Lower lobe of right lung (tissue), 2 donors: ENCODE data around the gene KLHL26. TPM values are rescaled to one million over a fixed set of nuclear protein-coding genes. Genes with fewer than 3 reads are reported as not detected.

Experiments
- ATAC-seq, 2 donors: fragments of 200-7000 bp; cut with Tn5 transposase; one replicate each; pipeline ENCODE4 v1.9.1; 2020 to 2022; ENCODE audit warnings: mild to moderate bottlenecking in 2 of 2, moderate library complexity in 2 of 2
- DNase-seq: peaks from one replicate; pipeline ENCODE4 v3.0.0-alpha.2; 2020
- H3K27ac ChIP-seq: fragments of 200-600 bp; one replicate; pipeline ENCODE4 v1.8.0; 2022
- H3K27me3 ChIP-seq: fragments of 200-600 bp; one replicate; pipeline ENCODE4 v1.8.0; 2022; ENCODE audit warnings: low read depth
- H3K36me3 ChIP-seq: fragments of 200-600 bp; one replicate; pipeline ENCODE4 v1.8.0; 2022; ENCODE audit warnings: mild to moderate bottlenecking
- H3K4me1 ChIP-seq: fragments of 200-600 bp; one replicate; pipeline ENCODE4 v1.8.0; 2022
- H3K4me3 ChIP-seq: fragments of 200-600 bp; one replicate; pipeline ENCODE4 v1.8.0; 2022; ENCODE audit warnings: mild to moderate bottlenecking
- H3K9me3 ChIP-seq: fragments of 200-600 bp; one replicate; pipeline ENCODE4 v1.8.0; 2022
- intact Hi-C: fragments of 100-400 bp; cut with DNase I; formaldehyde crosslinking; loops from one replicate; pipeline ENCODE4 v1.11.0; 2022
- total RNA-seq: library from RNA; stranded (reverse); fragmentation: NEBNext Ultra II Directional; extraction: Animal tissue kit (Norgen Biotek cat#: 25700); gene quantifications from one replicate; pipeline ENCODE4 v1.2.1, GENCODE V29; 2021
- TF ChIP-seq, protein P1 (sequence below): fragments of 200-600 bp; IDR thresholded peaks from one replicate; pipeline ENCODE4 v1.8.0; 2022; ENCODE audit warnings: antibody characterized with exemption, mild to moderate bottlenecking
- donor health status: DM: no; HTN: yes; CAD: no; lungs with severe emphysema.

Gene KLHL26
- total RNA-seq, 1 donor from 2014 or later: 14.5 TPM

DNA sequence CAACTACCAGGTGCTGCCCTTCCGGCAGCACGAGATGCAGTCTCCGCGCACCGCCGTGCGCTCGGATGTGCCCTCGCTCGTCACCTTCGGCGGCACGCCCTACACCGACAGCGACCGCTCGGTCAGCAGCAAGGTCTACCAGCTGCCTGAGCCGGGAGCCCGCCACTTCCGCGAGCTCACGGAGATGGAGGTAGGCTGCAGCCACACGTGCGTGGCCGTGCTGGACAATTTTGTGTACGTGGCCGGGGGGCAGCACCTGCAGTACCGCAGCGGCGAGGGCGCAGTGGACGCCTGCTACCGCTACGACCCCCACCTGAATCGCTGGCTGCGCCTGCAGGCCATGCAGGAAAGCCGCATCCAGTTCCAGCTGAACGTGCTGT is 31.4 kb downstream of the KLHL26 start:
- no peak for ATAC-seq
- no peak for DNase-seq
- Histone ChIP-seq H3K27me3 (no peaks in the 10 kb centered on the region), H3K27ac (no peak overlapping the region), H3K9me3 (no peaks in the 10 kb centered on the region), H3K36me3 (peaks cover 51% of the 10 kb centered on the region), H3K4me1 (no peaks in the 10 kb centered on the region), H3K4me3 (no peak overlapping the region)
- intact Hi-C loops: no loop called here
- TF ChIP-seq, protein P1, sequence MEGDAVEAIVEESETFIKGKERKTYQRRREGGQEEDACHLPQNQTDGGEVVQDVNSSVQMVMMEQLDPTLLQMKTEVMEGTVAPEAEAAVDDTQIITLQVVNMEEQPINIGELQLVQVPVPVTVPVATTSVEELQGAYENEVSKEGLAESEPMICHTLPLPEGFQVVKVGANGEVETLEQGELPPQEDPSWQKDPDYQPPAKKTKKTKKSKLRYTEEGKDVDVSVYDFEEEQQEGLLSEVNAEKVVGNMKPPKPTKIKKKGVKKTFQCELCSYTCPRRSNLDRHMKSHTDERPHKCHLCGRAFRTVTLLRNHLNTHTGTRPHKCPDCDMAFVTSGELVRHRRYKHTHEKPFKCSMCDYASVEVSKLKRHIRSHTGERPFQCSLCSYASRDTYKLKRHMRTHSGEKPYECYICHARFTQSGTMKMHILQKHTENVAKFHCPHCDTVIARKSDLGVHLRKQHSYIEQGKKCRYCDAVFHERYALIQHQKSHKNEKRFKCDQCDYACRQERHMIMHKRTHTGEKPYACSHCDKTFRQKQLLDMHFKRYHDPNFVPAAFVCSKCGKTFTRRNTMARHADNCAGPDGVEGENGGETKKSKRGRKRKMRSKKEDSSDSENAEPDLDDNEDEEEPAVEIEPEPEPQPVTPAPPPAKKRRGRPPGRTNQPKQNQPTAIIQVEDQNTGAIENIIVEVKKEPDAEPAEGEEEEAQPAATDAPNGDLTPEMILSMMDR: no peak

DNA sequence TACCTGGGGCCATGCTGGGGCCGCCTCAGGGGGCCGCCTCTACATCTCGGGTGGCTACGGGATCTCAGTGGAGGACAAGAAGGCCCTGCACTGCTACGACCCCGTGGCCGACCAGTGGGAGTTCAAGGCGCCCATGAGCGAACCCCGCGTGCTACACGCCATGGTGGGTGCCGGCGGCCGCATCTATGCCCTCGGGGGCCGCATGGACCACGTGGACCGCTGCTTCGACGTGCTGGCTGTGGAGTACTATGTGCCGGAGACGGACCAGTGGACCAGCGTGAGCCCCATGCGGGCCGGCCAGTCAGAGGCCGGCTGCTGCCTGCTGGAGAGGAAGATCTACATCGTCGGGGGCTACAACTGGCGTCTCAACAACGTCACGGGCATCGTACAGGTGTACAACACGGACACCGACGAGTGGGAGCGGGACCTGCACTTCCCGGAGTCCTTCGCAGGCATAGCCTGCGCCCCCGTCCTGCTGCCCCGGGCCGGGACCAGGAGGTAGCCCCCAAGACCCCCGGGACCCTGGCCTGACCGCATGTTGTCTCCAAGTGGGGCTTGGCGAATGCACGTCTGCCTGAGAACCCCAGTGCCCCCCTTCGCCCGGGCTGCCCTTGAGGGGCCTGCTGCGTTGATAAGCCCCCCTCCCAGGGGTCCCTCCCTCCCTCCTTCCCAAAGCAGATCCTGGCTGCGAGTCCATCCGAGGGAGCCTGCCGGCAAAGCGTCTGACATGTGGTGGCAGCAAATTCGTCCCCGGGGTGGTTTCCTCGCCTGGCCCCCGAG is 32.1 kb downstream of the KLHL26 start:
- Histone ChIP-seq H3K9me3 (no peaks in the 10 kb centered on the region), H3K4me1 (no peaks in the 10 kb centered on the region), H3K36me3 (peaks cover 51% of the 10 kb centered on the region), H3K27ac (no peak overlapping the region), H3K4me3 (no peak overlapping the region), H3K27me3 (no peaks in the 10 kb centered on the region)
- DNase-seq (no peak), ATAC-seq (no peak)
- TF ChIP-seq, protein P1: no peak
- intact Hi-C loops: no loop called here

DNA sequence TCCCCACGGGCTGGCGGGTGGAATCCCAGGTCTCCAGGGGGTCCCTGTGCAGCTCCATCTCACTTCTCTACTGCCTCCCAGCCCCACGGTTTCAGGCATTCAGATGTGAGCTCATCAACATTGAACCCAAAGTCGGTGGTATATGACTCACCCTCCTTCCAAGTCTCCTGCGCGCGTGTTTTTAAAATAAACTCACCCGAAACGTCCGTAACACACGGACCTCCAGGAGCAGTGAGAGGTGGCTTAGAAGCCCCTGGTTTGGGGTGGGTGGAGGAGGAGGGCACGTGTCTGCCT is 32.6 kb downstream of the KLHL26 start:
- DNase-seq: no peak
- TF ChIP-seq, protein P1: no peak
- no peaks in the 10 kb centered on the region for H3K4me1 ChIP-seq
- H3K27ac ChIP-seq: no peak overlapping the region
- ATAC-seq: no peak
- peaks cover 51% of the 10 kb centered on the region for H3K36me3 ChIP-seq
- H3K9me3 ChIP-seq: no peaks in the 10 kb centered on the region
- intact Hi-C loops: no loop called here
- H3K27me3 ChIP-seq: no peaks in the 10 kb centered on the region
- H3K4me3 ChIP-seq: no peak overlapping the region

DNA sequence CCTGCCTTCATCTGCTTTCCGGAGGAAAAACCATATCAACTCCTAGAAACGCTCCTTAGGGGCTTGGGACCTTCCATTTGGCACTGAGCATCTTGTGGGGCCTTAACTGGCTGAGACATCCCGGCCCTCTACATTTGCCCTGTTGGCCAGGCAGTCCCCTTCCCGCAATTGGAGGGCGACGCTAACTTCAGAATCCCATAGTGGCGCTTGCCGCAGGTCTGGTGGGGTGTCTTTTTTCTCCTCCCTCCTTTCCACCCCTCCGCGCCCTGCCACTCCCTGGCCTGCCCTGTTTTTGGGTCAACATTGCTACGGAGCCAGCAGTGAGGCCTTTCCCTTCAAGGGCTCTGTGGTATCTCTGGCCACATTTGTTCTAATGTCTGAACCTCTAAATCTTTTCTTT is 33.1 kb downstream of the KLHL26 start:
- H3K27me3 ChIP-seq: no peaks in the 10 kb centered on the region
- TF ChIP-seq, protein P1: no peak
- DNase-seq (no peak), ATAC-seq (no peak)
- H3K36me3 ChIP-seq: peaks cover 51% of the 10 kb centered on the region
- H3K9me3 ChIP-seq: no peaks in the 10 kb centered on the region
- no peaks in the 10 kb centered on the region for H3K4me1 ChIP-seq
- intact Hi-C loops: no loop called here
- no peak overlapping the region for H3K4me3 ChIP-seq
- no peak overlapping the region for H3K27ac ChIP-seq

DNA sequence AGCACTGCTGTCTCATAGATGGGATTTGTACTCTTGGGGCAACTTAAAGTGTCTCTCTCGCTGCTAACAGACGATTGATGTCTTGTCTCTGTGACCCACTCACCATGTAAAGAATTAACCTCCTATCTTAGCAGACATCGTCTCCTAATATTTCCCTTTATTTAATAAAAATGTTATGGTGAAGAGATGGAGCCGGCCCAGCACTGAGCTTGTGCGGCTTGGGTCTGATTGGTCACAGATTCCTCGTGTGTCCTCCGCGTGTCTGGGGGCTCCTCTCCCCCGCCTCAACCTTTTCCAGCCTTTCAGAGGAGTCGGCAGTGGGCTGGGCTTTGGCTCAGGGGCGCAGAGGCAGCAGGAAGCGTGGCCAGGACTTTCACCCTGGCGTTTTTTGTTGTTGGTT is 33.5 kb downstream of the KLHL26 start:
- ATAC-seq: no peak
- H3K27me3 ChIP-seq: no peaks in the 10 kb centered on the region
- intact Hi-C loops: no loop called here

More for the DNA sequence above, 33.5 kb downstream of the KLHL26 start:
- no peak overlapping the region for H3K27ac ChIP-seq
- H3K9me3 ChIP-seq: no peaks in the 10 kb centered on the region
- TF ChIP-seq, protein P1: no peak
- no peak for DNase-seq
- H3K4me1 ChIP-seq: no peaks in the 10 kb centered on the region
- peaks cover 49% of the 10 kb centered on the region for H3K36me3 ChIP-seq
- no peak overlapping the region for H3K4me3 ChIP-seq
